D721Med (cell line): ENCODE data around the gene NDC80.

ENCODE experiments used
- DNase-seq: peaks from one replicate; pipeline ENCODE4 v3.0.0; 2011; ENCODE audit warnings: low spot score; ENCODE audit not compliant: insufficient read length
- FAIRE-seq: peaks from 2 replicates; lab custom pipeline; 2011; peaks lifted over from hg19 to GRCh38; lab: Jason Lieb, UNC
- TF ChIP-seq, protein P1 (sequence below): IDR thresholded peaks from 2 replicates; pipeline ENCODE4 v1.5.1; 2012; ENCODE audit warnings: mild to moderate bottlenecking, control low read depth; ENCODE audit not compliant: insufficient read depth; ENCODE audit errors: missing control alignments

NDC80 gene

GRCh38 chr18:2555895-2556294 is 15.5 kb upstream of the NDC80 start:
- DNase-seq = no peak
- TF ChIP-seq, protein P1, sequence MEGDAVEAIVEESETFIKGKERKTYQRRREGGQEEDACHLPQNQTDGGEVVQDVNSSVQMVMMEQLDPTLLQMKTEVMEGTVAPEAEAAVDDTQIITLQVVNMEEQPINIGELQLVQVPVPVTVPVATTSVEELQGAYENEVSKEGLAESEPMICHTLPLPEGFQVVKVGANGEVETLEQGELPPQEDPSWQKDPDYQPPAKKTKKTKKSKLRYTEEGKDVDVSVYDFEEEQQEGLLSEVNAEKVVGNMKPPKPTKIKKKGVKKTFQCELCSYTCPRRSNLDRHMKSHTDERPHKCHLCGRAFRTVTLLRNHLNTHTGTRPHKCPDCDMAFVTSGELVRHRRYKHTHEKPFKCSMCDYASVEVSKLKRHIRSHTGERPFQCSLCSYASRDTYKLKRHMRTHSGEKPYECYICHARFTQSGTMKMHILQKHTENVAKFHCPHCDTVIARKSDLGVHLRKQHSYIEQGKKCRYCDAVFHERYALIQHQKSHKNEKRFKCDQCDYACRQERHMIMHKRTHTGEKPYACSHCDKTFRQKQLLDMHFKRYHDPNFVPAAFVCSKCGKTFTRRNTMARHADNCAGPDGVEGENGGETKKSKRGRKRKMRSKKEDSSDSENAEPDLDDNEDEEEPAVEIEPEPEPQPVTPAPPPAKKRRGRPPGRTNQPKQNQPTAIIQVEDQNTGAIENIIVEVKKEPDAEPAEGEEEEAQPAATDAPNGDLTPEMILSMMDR = no peak
- FAIRE-seq = no peak

GRCh38 chr18:2557536-2557935 is 13.8 kb upstream of the NDC80 start:
- TF ChIP-seq, protein P1 = no peak
- FAIRE-seq = no peak

GRCh38 chr18:2559249-2559648 is 12.1 kb upstream of the NDC80 start:
- FAIRE-seq = no peak
- DNase-seq = no peak
- TF ChIP-seq, protein P1 = no peak

More at GRCh38 chr18:2557536-2557935, 13.8 kb upstream of the NDC80 start:
- DNase-seq = no peak

- DNase-seq = no peak
- TF ChIP-seq, protein P1 = no peak
- peak; percentile 66 for FAIRE-seq
Measured at GRCh38 chr18:2564373-2564772, 7.0 kb upstream of the NDC80 start.

GRCh38 chr18:2568129-2568528 is 3.2 kb upstream of the NDC80 start:
- FAIRE-seq (no peak), DNase-seq (no peak)
- TF ChIP-seq, protein P1 = no peak

GRCh38 chr18:2568605-2569004 is 2.8 kb upstream of the NDC80 start:
- FAIRE-seq (no peak), DNase-seq (no peak)
- TF ChIP-seq, protein P1 = no peak

DNA sequence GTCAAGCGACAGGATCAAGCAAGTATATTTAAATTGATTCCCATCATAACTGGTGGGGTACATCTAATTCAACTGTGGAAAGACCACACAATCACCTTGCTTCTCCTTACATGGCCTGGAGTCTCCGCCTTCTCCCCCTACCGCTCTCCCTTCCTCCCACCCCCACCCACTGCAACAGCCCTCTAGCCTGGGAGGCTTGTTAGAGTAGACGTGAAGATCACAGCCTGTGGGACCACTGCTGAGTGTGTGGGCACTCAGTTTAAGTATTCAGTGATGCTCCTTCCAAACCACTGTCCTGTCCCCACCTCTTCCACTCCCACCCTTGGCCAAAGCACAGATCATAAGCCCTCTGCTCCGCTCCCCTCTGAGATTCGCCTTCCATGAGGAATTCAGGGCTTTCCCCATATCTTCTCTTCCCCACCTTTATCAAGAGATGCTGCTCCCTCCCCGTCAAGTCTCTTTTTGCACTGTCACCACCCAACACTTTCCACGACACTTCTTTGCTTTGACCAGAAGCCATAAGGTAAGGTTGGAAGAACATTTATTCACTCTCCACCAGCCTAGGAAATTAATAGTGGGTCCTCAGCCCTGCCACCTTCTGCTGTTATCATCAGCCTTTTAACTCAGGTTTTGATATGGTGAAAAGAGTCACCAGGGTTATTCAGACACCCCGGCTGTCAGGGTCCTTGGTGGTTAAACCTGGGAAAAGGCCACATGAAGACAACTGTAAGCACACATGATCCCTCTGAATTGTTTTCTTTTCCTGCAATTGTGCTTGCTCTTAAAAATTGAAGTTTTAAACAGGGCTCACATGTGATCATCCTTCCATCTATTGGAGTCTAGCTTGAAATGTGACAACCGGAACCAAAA is 1.8 kb upstream of the NDC80 start:
- FAIRE-seq (no peak), DNase-seq (no peak)
- TF ChIP-seq, protein P1 = no peak
